PC-9 (cell line): ENCODE results near the gene ZNF337.

ENCODE experiments used
- CTCF ChIP-seq: fragments of 200-600 bp; sonication (generic); conservative IDR thresholded peaks from 2 replicates; pipeline ENCODE4 v1.6.1; 2017; ENCODE audit warnings: mixed run types, antibody characterized with exemption, mild to moderate bottlenecking, moderate library complexity
- EZH2 ChIP-seq: fragments of 200-600 bp; sonication (generic); IDR thresholded peaks from 2 replicates; pipeline ENCODE4 v1.8.0; 2017; ENCODE audit warnings: antibody characterized with exemption, low read depth

- TF ChIP-seq CTCF (no peak), EZH2 (no peak)
These were observed 27.3 kb upstream of the ZNF337 start for GRCh38 chr20:25723975-25724374.
